Measurements from ENCODE around the gene BGN. TPM values are rescaled to one million over a fixed set of nuclear protein-coding genes. Genes with fewer than 3 reads are reported as not detected.

The BGN gene
- total RNA-seq, 8 experiments from 2014 or later: 0.08 to 105 (median 2.6) TPM; not detected in 1

DNA sequence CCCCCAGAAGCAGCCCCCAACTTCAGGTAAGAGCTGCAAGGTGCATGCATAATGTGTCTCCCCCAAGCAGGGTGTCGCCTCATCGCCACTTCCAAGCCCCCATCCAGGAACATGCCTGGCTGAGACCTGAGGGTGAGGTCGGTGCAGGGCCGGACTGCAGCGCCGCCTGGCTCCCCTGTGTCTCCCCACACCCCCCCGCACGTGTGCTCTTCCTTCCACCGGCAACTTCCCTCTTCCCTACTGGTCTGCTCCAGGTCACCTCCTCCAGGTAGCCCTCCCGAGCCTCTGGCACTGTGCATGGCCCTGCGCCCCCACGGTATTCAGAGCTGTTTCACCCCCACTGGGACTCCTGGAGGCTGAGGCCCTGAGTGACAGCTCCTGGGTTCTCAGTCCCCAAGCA, 2.2 kb upstream of the BGN start:
- in situ Hi-C loops (cut with MboI; ENCODE audit: low pct_unique_long_range_greater_than_20kb in 2 of 9, low sequenced_read_pairs in 9 of 9, unreplicated experiment in 9 of 9): no loop called here
- 40% methylated on average over 1 of the region's 12 CpGs; no CpG with 5 or more reads in 9 of the 10 experiments for WGBS, 10 experiments
- Histone ChIP-seq H3K27ac (no peak overlapping the region), H3K4me3 (no peak overlapping the region), H3K4me1 (replicated peaks in 1 of 2) (peaks cover 19 to 28% of the 10 kb centered on the region in 2 donors)
- no peak for ATAC-seq (replicated peaks in 6 of 8)

DNA sequence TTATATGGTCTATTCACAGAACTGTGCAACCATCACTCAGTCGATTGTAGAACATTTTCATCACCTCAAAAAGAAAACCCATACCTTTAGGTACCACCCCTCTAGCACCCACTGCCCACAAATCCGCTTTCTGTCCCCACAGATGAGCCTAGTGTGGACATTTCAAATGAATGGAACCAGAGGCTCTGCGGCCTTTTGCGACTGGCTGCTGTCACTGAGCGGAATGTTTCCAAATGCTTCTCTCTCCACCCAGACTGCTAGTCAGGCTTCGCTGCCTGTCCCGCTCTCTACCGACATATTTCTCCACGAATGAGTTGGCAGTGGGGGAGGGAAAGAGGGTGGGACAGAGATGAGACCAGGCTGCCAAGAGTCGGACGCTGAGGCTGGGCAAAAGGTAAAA, 1.7 kb upstream of the BGN start:
- peaks cover 18 to 26% of the 10 kb centered on the region in 2 donors for H3K4me1 ChIP-seq (replicated peaks in 1 of 2)
- 42 to 100% methylated on average over 1 to 2 of the region's 11 CpGs; no CpG with 5 or more reads in 8 of the 10 experiments for WGBS, 10 experiments
- H3K4me3 ChIP-seq: no peak overlapping the region
- no peak for ATAC-seq (replicated peaks in 6 of 8)
- no peak overlapping the region for H3K27ac ChIP-seq
- in situ Hi-C loops (cut with MboI; ENCODE audit: low pct_unique_long_range_greater_than_20kb in 2 of 9, low sequenced_read_pairs in 9 of 9, unreplicated experiment in 9 of 9): no loop called here

DNA sequence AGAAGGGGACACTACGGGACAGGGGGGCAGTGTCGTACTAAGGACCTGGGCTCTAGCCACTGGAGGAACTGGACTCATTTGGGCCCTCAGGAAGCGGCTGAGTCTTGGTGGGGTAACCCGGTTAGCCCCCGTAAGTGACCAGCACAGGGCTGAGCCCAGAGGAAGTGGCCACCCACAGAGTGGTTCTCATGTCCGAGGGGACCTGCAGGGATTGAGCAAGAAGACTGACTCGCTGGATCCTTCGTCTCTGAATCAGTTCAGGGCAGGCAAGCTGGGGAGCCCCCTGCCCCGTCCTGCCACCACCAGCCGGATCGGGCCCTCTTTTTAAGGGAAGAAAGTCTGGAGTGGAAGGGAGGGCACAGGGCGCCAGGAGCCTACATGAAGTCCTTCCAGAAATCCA, 719 bp upstream of the BGN start:
- Histone ChIP-seq H3K4me1 (replicated peaks in 1 of 2) (peaks cover 12 to 18% of the 10 kb centered on the region in 2 donors), H3K27ac (no peak overlapping the region), H3K4me3 (no peak overlapping the region)
- 38 to 100% (median 70%) methylated on average over 1 to 9 of the region's 12 CpGs; no CpG with 5 or more reads in 6 of the 10 experiments for WGBS, 10 experiments
- in situ Hi-C loops (cut with MboI; ENCODE audit: low pct_unique_long_range_greater_than_20kb in 2 of 9, low sequenced_read_pairs in 9 of 9, unreplicated experiment in 9 of 9): no loop called here
- ATAC-seq (replicated peaks in 6 of 8): no peak

DNA sequence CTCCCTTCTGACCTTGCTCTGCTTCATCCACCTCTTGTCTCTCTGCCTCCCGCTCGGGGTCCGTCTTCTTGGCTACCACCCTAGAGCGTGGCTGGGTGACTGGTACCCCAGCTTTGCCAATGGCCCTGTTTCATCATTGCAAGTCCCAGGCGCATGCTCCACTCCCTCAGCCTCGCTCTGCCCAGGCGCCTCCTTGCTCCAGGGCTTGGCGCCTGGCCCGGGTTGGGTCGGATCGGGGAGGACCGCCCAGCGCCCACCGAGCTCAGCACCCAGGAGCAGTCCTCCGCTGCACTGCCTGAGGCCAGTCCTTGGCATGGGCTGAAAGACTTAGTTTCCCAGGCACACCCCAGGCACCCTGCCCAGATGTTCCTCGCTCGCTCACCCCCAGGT, 577 bp downstream of the BGN start:
- in situ Hi-C loops (cut with MboI; ENCODE audit: low pct_unique_long_range_greater_than_20kb in 2 of 9, low sequenced_read_pairs in 9 of 9, unreplicated experiment in 9 of 9): no loop called here
- Histone ChIP-seq H3K4me3 (no peak overlapping the region), H3K27ac (no peak overlapping the region), H3K4me1 (replicated peaks in 1 of 2) (peaks cover 12 to 18% of the 10 kb centered on the region in 2 donors)
- no CpG with 5 or more reads among the region's 17 CpGs for WGBS, 10 experiments
- ATAC-seq (replicated peaks in 6 of 8): peak in 5 of 8 experiments; percentile 2 to 79 (median 43)

DNA sequence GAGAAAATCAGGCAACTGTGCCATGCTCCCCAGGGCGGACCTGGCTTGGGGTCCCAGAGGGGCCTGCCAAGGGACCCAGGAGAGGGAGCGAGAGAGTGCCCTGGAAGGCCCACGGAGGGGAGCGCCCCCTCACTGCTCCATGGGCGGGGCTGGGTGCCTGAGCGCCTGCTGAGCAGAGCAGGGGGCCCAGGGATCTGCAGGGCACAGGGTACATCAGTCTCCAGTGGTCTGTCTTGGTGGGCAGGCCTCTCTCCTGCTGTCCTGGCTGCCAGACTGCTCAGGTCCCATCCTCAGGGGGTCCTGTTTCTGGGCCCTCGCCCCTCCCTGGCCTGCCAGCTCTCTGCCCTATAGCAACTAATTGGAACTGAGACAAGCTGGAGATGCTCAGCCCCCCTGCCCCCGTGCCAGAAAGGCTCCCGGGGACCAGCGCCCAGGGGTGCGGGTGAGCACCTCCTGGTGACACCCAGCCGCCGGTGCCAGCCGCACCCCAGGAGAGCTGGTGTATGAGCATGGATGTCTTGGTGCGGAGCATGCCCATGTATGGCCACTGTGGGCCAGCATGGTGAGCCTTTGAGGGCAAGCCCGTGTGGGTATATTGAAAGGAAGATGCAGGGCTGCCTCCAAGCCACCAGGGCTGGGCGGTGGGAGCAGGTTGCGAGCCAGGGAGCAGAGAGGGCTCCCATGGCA, 1.3 kb downstream of the BGN start:
- peaks cover 12 to 17% of the 10 kb centered on the region in 2 donors for H3K4me1 ChIP-seq (replicated peaks in 1 of 2)
- no peak overlapping the region for H3K4me3 ChIP-seq

DNA sequence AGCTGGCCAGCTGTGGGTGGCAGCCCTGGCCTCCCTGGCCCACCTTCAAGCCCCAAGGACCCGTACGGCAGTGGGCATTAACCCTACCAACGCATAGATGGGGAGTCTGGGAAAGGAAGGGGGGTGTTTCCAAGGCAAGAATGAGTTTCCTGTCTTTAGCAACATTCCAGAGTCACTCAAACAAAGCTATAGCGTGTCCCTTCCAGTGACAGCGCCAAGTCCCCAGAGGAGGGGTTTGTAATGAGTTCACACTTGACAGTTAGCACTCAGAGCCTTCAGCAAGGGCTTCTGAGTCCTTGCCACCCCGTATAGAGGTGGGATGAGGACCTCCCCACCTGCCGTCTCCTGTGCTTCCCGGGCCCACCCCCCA, 1.8 kb downstream of the BGN start:
- ATAC-seq (replicated peaks in 6 of 8): no peak
- in situ Hi-C loops (cut with MboI; ENCODE audit: low pct_unique_long_range_greater_than_20kb in 2 of 9, low sequenced_read_pairs in 9 of 9, unreplicated experiment in 9 of 9): no loop called here
- no CpG with 5 or more reads among the region's 8 CpGs for WGBS, 10 experiments
- H3K4me1 ChIP-seq (replicated peaks in 1 of 2): peaks cover 7 to 12% of the 10 kb centered on the region in 2 donors
- H3K4me3 ChIP-seq: no peak overlapping the region
- no peak overlapping the region for H3K27ac ChIP-seq

More for the DNA sequence above, 1.3 kb downstream of the BGN start:
- 80% methylated on average over 7 of the region's 18 CpGs; no CpG with 5 or more reads in 9 of the 10 experiments for WGBS, 10 experiments
- no peak for ATAC-seq (replicated peaks in 6 of 8)
- no peak overlapping the region for H3K27ac ChIP-seq
- in situ Hi-C loops (cut with MboI; ENCODE audit: low pct_unique_long_range_greater_than_20kb in 2 of 9, low sequenced_read_pairs in 9 of 9, unreplicated experiment in 9 of 9): no loop called here

DNA sequence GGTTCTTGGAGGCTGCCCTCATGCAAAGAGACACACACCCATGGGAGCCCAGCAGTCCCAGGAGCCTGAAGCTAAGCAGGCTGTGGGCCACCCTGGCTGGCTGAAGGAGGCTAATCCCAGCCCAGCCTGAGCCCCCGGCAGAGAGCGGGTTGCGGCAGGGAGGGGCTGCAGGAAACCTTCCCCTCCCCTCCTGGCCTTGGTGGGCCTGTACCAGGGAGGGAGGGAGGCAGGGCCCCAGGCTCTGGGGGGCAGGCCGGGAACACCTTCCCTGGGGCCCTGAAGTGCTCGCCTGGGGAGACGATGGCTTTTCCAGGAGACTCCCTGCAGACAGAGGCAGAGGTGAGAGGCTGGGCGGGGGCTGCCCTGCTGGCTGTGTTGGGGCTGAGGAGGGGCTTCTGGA, 3.7 kb downstream of the BGN start:
- no peak overlapping the region for H3K27ac ChIP-seq
- H3K4me1 ChIP-seq (replicated peaks in 1 of 2): peaks cover 0 to 4% of the 10 kb centered on the region in 2 donors
- WGBS, 10 experiments: no CpG with 5 or more reads among the region's 7 CpGs
- ATAC-seq (replicated peaks in 6 of 8): no peak
- in situ Hi-C loops (cut with MboI; ENCODE audit: low pct_unique_long_range_greater_than_20kb in 2 of 9, low sequenced_read_pairs in 9 of 9, unreplicated experiment in 9 of 9): no loop called here
- H3K4me3 ChIP-seq: no peak overlapping the region

DNA sequence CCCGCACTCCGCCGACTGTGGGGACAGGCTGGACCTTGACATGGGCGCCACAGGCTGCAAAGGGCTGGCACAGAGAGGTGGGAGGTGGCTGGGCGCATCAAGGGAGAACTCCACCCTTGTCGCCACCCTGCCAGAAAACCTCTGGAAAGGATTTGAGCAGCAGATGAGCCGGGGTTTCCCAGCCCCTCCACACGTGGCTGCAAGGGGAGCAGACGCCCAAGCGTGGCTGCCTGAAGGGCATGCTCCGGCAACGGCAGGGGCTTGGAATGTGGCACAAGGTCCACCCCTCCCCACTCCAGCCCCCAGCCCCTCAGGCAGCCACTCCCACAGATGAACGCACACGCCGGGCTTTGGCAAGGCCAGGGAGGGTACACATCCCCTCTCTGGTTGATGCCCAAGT, 4.6 kb downstream of the BGN start:
- ATAC-seq (replicated peaks in 6 of 8): peak in 4 of 8 experiments; percentile 8 to 58 (median 26)
- in situ Hi-C loops (cut with MboI; ENCODE audit: low pct_unique_long_range_greater_than_20kb in 2 of 9, low sequenced_read_pairs in 9 of 9, unreplicated experiment in 9 of 9): no loop called here
- WGBS, 10 experiments: 0 to 94% methylated on average over 2 to 3 of the region's 15 CpGs; no CpG with 5 or more reads in 8 of the 10 experiments
- H3K27ac ChIP-seq: no peak overlapping the region
- H3K4me3 ChIP-seq: no peak overlapping the region
- H3K4me1 ChIP-seq (replicated peaks in 1 of 2): peaks cover 0 to 2% of the 10 kb centered on the region in 2 donors

DNA sequence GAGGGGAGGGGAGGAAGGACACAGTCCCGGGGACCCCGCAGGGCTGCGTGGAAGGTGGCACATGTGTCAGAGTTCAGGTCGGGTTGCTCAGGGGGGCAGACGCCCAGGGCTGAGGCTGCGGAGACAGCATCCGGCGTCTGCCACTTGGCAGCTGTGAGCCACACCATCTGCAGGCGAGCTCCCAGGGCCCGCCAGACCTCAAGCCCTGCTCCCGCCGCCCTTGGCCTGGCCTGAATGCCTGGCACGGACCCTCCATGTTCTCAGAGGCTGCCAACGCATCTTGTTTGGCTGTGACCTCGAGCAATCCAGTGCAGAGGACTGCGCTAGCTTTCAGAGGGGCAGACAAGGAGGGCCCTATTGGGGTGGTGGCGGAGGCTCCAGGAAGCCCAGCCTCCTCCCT, 5.1 kb downstream of the BGN start:
- in situ Hi-C loops (cut with MboI; ENCODE audit: low pct_unique_long_range_greater_than_20kb in 2 of 9, low sequenced_read_pairs in 9 of 9, unreplicated experiment in 9 of 9): no loop called here
- 38% methylated on average over 2 of the region's 17 CpGs; no CpG with 5 or more reads in 9 of the 10 experiments for WGBS, 10 experiments
- Histone ChIP-seq H3K4me1 (replicated peaks in 1 of 2) (no peaks in the 10 kb centered on the region), H3K27ac (no peak overlapping the region), H3K4me3 (no peak overlapping the region)
- ATAC-seq (replicated peaks in 6 of 8): peak in 1 of 8 experiments; percentile 8

DNA sequence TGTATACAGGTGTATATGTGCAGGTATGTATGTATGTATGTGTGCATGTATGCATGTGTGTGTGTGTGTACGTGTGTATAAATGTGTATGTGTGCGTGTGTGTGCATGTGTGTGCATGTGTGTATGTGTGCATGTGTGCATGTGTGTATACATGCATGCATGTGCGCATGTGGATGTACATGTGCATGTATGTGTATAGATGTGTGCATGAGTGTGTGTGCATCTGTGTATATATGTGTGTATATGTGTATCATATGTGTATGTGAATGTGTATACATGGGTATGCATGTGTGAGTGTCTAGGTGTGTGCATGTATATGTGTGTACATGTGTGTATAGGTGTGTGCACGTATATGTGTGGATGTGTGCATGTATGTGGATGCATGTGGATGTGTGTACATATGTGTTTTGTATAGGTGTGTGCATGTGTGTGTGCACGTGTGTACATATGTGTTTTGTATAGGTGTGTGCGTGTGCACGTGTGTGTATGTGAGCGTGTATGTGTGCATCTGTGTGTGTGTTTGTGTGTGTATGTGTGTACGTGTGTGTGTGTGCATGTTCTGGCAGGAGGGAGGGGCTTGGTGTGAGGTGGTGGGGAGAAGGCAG, 6.0 kb downstream of the BGN start:
- Histone ChIP-seq H3K27ac (no peak overlapping the region), H3K4me3 (no peak overlapping the region), H3K4me1 (replicated peaks in 1 of 2) (no peaks in the 10 kb centered on the region)
- ATAC-seq (replicated peaks in 6 of 8): no peak
- 57 to 88% methylated on average over 4 to 5 of the region's 9 CpGs; no CpG with 5 or more reads in 8 of the 10 experiments for WGBS, 10 experiments
- in situ Hi-C loops (cut with MboI; ENCODE audit: low pct_unique_long_range_greater_than_20kb in 2 of 9, low sequenced_read_pairs in 9 of 9, unreplicated experiment in 9 of 9): no loop called here

DNA sequence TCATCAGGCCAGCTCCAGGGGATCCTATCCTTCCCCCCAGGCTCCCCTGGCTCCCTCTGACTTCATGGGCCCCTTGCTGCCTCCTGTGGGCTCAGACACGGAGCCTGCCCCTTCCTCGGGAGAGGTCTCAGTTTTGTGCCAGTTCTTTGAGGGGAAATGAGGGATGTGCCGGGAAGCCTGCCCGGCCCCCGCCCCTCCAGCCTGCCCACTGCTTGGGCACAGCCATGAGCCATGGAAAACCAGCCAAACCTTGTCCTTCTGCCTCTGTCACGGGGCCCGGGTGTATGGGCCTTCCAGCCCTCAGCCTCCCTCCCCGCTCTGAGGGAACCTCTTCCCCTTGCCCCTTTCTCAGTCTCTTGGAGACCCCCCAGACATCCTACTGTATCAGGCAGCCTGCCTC, 6.8 kb downstream of the BGN start:
- WGBS, 10 experiments: 8% methylated on average over 2 of the region's 8 CpGs; no CpG with 5 or more reads in 9 of the 10 experiments
- Histone ChIP-seq H3K4me3 (no peak overlapping the region), H3K4me1 (replicated peaks in 1 of 2) (no peaks in the 10 kb centered on the region), H3K27ac (no peak overlapping the region)
- in situ Hi-C loops (cut with MboI; ENCODE audit: low pct_unique_long_range_greater_than_20kb in 2 of 9, low sequenced_read_pairs in 9 of 9, unreplicated experiment in 9 of 9): no loop called here
- no peak for ATAC-seq (replicated peaks in 6 of 8)

DNA sequence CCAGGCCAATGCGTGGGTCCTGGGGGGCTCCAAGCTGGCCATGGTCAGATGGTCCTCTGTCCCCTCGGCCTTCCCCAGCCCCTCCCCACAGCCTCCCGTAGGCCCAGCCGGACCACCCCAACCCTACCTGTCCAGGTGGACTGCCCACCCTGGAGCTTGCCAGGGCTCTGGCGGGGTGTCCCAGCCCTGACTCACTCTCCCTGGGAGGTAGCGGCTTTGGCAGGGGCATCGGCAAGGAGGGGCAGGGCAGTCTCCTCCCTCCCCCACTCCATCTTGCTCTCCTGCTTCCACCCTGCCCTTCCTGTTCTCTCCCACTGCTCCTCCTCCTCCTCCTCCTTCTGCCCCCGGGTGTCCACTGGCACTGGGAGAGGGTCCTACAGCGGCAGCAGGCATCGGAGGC, 7.4 kb downstream of the BGN start:
- WGBS, 10 experiments: 80% methylated on average over 2 of the region's 10 CpGs; no CpG with 5 or more reads in 9 of the 10 experiments
- ATAC-seq (replicated peaks in 6 of 8): no peak

DNA sequence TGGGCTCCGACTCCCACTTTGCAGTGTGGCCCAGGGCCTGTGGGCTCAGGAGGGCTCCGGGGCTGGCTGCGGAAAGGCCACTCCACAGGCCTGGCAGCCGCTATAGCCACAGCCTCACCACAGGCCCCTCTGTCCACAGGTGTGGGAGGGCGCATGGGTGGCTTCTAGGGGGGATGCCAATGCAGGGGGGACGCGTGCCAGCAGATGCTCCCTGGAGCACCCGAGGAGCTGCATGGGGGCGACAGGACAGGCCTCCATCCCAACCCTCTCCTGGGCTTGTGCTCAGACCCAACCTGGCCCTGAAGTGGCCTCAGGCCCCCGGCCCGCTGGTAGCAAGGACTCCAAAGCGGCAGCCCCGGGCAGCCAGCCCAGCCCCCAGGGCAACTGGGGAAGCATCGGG, 8.0 kb downstream of the BGN start:
- no peak for ATAC-seq (replicated peaks in 6 of 8)
- no CpG with 5 or more reads among the region's 14 CpGs for whole genome bisulfite sequencing, 10 experiments
- in situ Hi-C loops (cut with MboI; ENCODE audit: low pct_unique_long_range_greater_than_20kb in 2 of 9, low sequenced_read_pairs in 9 of 9, unreplicated experiment in 9 of 9): no loop called here
- H3K27ac ChIP-seq: no peak overlapping the region
- H3K4me1 ChIP-seq (replicated peaks in 1 of 2): peaks cover 0 to 2% of the 10 kb centered on the region in 2 donors
- H3K4me3 ChIP-seq: no peak overlapping the region

More for the DNA sequence above, 7.4 kb downstream of the BGN start:
- in situ Hi-C loops (cut with MboI; ENCODE audit: low pct_unique_long_range_greater_than_20kb in 2 of 9, low sequenced_read_pairs in 9 of 9, unreplicated experiment in 9 of 9): no loop called here
- Histone ChIP-seq H3K4me1 (replicated peaks in 1 of 2) (no peaks in the 10 kb centered on the region), H3K4me3 (no peak overlapping the region), H3K27ac (no peak overlapping the region)
